Smooth muscle cell (in vitro differentiated cells): ENCODE results near the gene TNIP2. TPM values are rescaled to one million over a fixed set of nuclear protein-coding genes. Genes with fewer than 3 reads are reported as not detected.

Experiments
- DNase-seq: peaks from one replicate; lab custom pipeline; 2025; ENCODE audit not compliant: unreplicated experiment; lab: John Stamatoyannopoulos, UW
- H2AFZ ChIP-seq: fragments of 200-600 bp; sonication (generic); 2 replicates; pipeline ENCODE4 v1.6.0; 2016; ENCODE audit warnings: antibody characterized with exemption, low read depth, mild to moderate bottlenecking
- H3F3A ChIP-seq: fragments of 200-600 bp; sonication (generic); 2 replicates; pipeline ENCODE4 v1.6.0; 2017; ENCODE audit warnings: antibody characterized with exemption, low read depth
- H3K27ac ChIP-seq: fragments of 200-600 bp; sonication (generic); 2 replicates; pipeline ENCODE4 v1.5.1; 2016; ENCODE audit warnings: low read depth, mild to moderate bottlenecking
- H3K27me3 ChIP-seq: fragments of 200-600 bp; sonication (generic); 2 replicates; pipeline ENCODE4 v1.6.1; 2016; ENCODE audit warnings: low read depth, mild to moderate bottlenecking
- H3K36me3 ChIP-seq: fragments of 200-600 bp; sonication (generic); 2 replicates; pipeline ENCODE4 v1.5.1; 2016; ENCODE audit warnings: low read depth
- H3K4me1 ChIP-seq: fragments of 200-600 bp; sonication (generic); 2 replicates; pipeline ENCODE4 v1.5.1; 2016; ENCODE audit warnings: low read depth
- H3K4me2 ChIP-seq: fragments of 200-600 bp; sonication (generic); 2 replicates; pipeline ENCODE4 v1.6.0; 2016; ENCODE audit warnings: mild to moderate bottlenecking
- H3K4me3 ChIP-seq: fragments of 200-600 bp; sonication (generic); 2 replicates; pipeline ENCODE4 v1.5.1; 2016; ENCODE audit warnings: mild to moderate bottlenecking
- H3K79me2 ChIP-seq: fragments of 200-600 bp; sonication (generic); 2 replicates; pipeline ENCODE4 v1.6.0; 2016; ENCODE audit warnings: low read depth, mild to moderate bottlenecking
- H3K9ac ChIP-seq: fragments of 200-600 bp; sonication (generic); 2 replicates; pipeline ENCODE4 v1.6.0; 2016; ENCODE audit warnings: low read depth
- H3K9me3 ChIP-seq: fragments of 200-600 bp; sonication (generic); replicated peaks from 2 replicates; pipeline ENCODE4 v1.5.1; 2016; ENCODE audit warnings: low read depth
- H4K20me1 ChIP-seq: fragments of 200-600 bp; sonication (generic); 2 replicates; pipeline ENCODE4 v1.6.0; 2016; ENCODE audit warnings: low read depth
- WGBS: methylation state at CpG from one replicate; pipeline ENCODE4 v1.1.7; 2016; ENCODE audit warnings: low lambda C conversion rate; 5-methylcytosine and 5-hydroxymethylcytosine counted together
- polyA plus RNA-seq: library from polyadenylated mRNA; unstranded; fragments of >200 nt; fragmentation: Nextera tagmentation; extraction: Ambion mirVana; gene quantifications from 2 replicates; pipeline ENCODE4 v1.2.1, GENCODE V29; 2016
- total RNA-seq: library from RNA; depleted of rRNA; stranded (reverse); fragments of >200 nt; gene quantifications from 2 replicates; pipeline ENCODE4 v1.2.3, GENCODE V29; 2014
- TF ChIP-seq, protein P1 (sequence below): fragments of 200-600 bp; sonication (generic); IDR thresholded peaks from 2 replicates; pipeline ENCODE4 v1.5.1; 2017; ENCODE audit warnings: borderline replicate concordance, mild to moderate bottlenecking, antibody characterized with exemption; ENCODE audit not compliant: insufficient read depth, poor library complexity, severe bottlenecking

TNIP2 gene
- total and polyA plus RNA-seq, 2 experiments from 2014 or later = 23.8 to 37.5 TPM

DNA sequence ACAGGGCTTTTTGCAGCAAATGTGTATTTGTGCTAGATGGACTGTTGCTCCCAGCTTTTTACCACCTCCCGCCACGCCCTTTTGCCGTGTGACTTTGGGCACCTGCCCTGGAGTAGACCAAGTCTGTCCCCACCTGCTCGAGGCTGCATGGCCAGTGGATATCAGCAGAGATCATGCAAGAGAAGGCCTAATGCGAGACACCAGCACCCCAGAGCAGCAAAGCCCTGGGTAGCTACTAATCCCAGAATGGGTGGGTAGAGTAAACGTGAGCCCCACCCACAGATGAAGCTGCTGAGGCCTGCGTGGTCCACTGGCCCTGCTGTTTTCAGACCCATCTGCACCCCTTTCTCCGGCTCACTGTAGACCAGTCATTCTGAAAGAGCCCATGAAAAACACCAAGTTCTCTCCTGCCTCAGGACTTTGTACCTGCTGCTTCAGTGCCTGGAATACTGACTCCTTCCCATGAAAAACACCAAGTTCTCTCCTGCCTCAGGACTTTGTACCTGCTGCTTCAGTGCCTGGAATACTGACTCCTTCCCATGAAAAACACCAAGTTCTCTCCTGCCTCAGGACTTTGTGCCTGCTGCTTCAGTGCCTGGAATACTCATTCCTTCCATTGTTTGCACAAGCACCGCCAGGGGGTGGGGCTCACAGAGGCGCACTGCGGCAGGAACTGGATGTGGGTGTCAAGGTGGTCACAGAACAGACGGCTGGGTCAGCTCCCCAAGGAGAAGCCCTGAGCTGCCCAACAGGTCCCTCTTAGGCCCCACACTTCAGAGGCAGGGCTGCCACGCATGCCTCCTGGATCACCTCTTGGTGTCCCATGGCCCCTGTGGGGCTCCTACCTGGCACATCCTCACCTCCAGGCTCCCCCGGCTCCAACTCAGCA is 5.1 kb upstream of the TNIP2 start:
- no peaks in the 10 kb centered on the region for H3K4me1 ChIP-seq
- no peak overlapping the region for H3K9ac ChIP-seq
- TF ChIP-seq, protein P1, sequence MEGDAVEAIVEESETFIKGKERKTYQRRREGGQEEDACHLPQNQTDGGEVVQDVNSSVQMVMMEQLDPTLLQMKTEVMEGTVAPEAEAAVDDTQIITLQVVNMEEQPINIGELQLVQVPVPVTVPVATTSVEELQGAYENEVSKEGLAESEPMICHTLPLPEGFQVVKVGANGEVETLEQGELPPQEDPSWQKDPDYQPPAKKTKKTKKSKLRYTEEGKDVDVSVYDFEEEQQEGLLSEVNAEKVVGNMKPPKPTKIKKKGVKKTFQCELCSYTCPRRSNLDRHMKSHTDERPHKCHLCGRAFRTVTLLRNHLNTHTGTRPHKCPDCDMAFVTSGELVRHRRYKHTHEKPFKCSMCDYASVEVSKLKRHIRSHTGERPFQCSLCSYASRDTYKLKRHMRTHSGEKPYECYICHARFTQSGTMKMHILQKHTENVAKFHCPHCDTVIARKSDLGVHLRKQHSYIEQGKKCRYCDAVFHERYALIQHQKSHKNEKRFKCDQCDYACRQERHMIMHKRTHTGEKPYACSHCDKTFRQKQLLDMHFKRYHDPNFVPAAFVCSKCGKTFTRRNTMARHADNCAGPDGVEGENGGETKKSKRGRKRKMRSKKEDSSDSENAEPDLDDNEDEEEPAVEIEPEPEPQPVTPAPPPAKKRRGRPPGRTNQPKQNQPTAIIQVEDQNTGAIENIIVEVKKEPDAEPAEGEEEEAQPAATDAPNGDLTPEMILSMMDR = no peak
- no peak overlapping the region for H3K4me2 ChIP-seq
- H4K20me1 ChIP-seq = no peaks in the 10 kb centered on the region
- H3K36me3 ChIP-seq = no peaks in the 10 kb centered on the region
- DNase-seq = no peak
- no peak overlapping the region for H2AFZ ChIP-seq
- H3K27ac ChIP-seq = no peak overlapping the region
- no peak overlapping the region for H3K4me3 ChIP-seq
- H3F3A ChIP-seq = no peaks in the 10 kb centered on the region
- no peaks in the 10 kb centered on the region for H3K79me2 ChIP-seq
- H3K9me3 ChIP-seq = no peaks in the 10 kb centered on the region
- WGBS = 84% methylated on average over 14 of the region's 14 CpGs
- no peaks in the 10 kb centered on the region for H3K27me3 ChIP-seq

DNA sequence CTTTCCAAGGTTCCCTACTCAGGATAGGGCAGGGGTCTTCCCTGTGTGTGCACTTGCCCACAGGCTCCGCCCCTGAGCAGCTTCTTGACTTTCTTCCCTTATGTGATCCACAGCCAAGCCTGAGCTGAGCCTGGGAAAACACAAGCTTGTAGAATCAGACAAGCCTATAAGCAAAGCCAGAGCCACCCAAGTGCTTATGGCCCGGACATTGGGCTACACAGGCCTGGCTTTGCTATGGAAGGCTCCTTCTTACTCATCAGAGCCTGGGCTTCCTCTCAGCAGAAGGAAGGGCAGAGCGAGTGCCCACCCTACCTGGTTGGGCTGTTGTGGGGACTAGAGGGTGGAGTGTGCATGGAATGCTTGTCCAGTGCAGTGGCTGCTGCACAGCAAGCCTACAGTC is 1.3 kb upstream of the TNIP2 start:
- WGBS = 82% methylated on average over 3 of the region's 3 CpGs

DNA sequence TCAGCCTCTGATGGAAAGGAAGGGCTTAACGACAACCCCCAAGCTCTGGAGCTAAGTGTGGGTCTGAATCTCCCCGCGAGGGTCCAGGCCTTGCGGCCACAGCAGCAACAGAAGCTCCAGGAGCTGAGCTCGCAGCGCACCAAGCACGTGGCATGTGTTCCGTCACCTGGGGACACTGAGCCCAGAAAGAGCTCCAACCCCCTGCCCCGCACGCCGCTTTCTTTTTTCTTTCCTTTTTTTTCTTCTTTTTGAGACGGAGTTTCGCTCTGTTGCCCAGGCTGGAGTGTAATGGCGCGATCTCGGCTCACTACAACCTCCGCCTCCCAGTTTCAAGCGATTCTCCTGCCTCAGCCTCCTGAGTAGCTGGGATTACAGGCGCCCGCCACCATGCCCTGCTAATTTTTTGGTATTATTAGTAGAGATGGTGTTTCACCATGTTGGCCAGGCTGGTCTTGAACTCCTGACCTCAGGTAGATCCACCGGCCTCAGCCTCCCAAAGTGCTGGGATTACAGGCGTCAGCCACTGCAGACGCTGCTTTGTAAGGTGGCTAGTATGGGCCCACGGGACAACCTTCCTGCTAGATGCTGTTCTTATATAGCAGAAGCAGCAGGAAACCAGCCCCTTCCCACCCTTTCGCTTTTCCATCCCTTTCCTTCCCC is 685 bp upstream of the TNIP2 start:
- peaks cover 5% of the 10 kb centered on the region for H3K4me1 ChIP-seq
- TF ChIP-seq, protein P1 = no peak
- H3K4me2 ChIP-seq = peak overlapping the region; percentile 94
- WGBS = 74% methylated on average over 25 of the region's 25 CpGs
- H2AFZ ChIP-seq = no peak overlapping the region
- peaks cover 12% of the 10 kb centered on the region for H4K20me1 ChIP-seq
- H3K9ac ChIP-seq = no peak overlapping the region
- DNase-seq = no peak
- H3F3A ChIP-seq = no peaks in the 10 kb centered on the region
- H3K4me3 ChIP-seq = peak overlapping the region; percentile 88
- H3K9me3 ChIP-seq = no peaks in the 10 kb centered on the region
- no peaks in the 10 kb centered on the region for H3K27me3 ChIP-seq
- no peak overlapping the region for H3K27ac ChIP-seq
- peaks cover 32% of the 10 kb centered on the region for H3K79me2 ChIP-seq
- H3K36me3 ChIP-seq = no peaks in the 10 kb centered on the region

More for the DNA sequence above, 1.3 kb upstream of the TNIP2 start:
- H4K20me1 ChIP-seq = peaks cover 12% of the 10 kb centered on the region
- H3K9me3 ChIP-seq = no peaks in the 10 kb centered on the region
- no peaks in the 10 kb centered on the region for H3K27me3 ChIP-seq
- peaks cover 5% of the 10 kb centered on the region for H3K4me1 ChIP-seq
- H3F3A ChIP-seq = no peaks in the 10 kb centered on the region
- TF ChIP-seq, protein P1 = no peak
- no peaks in the 10 kb centered on the region for H3K36me3 ChIP-seq
- H3K4me2 ChIP-seq = no peak overlapping the region
- H3K4me3 ChIP-seq = no peak overlapping the region
- H3K79me2 ChIP-seq = peaks cover 31% of the 10 kb centered on the region
- no peak overlapping the region for H3K27ac ChIP-seq
- H3K9ac ChIP-seq = no peak overlapping the region
- DNase-seq = no peak
- no peak overlapping the region for H2AFZ ChIP-seq
